CD4-positive, alpha-beta T cell treated with Interleukin-12 subunit alpha and Interleukin-12 subunit beta, for 1 hour (primary cell): ENCODE data around the gene JADE2.

Experiments
- DNase-seq: peaks from one replicate; pipeline ENCODE4 v3.0.0-alpha.2; 2020

Gene JADE2

DNA sequence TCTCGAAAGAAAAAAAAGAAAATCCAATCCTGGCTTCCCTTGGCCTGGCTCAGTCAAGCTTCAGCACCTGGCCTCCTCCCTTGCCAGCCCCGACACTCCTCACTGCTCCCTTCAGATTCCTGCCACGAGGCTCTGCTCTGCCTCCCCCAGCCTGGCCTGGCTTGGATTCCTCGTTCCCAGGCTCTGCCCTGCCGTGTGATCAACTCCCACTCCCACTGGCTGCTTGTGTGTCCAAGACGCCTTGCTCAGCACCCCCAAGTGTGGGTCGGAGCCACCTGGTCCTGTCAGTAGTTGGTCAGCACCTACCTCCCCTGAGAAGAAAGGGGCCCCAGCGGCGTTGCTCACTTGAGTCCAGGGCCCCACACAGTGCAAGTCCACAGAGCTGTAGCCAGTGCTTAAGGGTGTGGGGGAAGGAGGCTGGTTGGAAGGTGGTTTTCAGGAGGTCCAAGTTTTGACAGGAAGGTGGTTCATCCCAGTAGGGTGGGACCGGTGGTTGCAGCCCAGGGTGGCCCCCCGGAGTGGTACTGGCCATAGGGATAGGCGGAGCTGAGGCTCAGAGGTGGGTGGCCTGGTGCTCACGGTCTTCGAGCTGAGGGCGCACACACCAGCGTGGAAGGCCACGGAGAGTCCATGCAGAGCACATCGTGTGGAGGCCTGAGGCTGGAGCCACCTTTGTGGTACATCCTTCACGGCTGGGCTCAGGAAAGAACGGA, 46.4 kb downstream of the JADE2 start:
- no peak for DNase-seq

DNA sequence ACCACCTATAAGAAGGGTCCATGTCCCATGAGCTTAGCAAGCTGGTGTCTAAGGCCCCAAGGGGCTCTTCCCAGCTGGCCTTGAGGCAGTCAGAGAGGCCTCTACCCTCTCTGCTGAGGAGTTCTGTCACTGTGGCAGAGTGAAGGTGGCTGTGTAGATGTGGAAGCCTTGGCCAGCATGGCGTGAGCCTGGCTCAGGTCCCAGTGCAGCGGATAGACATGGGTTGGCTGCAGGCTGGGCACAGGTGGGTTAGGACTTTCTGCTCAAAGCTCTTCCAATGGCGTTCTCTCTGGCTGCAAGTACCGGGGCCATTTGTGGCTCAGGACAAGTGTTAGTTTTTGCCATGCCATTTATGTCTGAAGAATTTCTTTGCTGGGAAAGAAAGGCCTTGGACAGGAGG, 47.3 kb downstream of the JADE2 start:
- DNase-seq = no peak

DNA sequence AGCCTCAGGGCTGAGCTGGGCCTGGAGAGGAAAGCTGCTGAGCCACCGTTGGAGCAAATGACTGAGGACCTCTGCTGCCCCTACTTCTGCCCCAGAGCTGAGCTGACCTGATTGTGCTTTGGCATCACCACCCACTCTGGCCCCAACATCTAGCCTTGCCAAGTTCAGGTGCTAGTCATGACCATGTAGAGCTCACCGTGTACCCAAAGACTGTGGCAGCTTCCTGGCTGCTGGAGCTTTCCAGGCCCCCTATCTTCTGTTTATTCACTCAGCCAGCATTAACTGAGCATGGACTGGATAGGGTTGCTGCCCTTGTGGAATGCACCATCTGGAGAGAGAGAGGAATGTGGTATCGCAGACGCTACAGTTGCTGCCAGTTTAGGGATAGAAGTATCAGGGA, 49.1 kb downstream of the JADE2 start:
- DNase-seq = no peak

DNA sequence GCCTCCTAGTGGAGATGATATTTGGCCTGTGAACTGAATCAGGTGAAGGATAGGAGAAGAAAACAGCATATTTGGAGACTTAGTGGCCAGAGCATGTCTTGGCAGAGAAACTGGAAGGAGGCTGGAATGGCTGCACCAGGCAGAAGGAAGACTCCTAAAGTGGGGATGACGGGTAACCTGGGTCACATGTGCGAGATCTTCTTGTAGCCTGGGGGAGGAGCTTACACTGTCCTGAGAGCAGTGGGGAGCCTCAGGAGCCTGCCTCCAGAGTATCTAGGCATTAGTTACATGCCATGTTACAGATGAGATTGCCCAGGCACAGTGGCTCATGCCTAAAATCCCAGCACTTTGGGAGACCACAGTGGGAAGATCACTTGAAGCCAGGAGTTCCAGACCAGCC, 49.8 kb downstream of the JADE2 start:
- DNase-seq = no peak

GRCh38 chr5:134576386-134577021, 51.0 kb downstream of the JADE2 start:
- no peak for DNase-seq

DNA sequence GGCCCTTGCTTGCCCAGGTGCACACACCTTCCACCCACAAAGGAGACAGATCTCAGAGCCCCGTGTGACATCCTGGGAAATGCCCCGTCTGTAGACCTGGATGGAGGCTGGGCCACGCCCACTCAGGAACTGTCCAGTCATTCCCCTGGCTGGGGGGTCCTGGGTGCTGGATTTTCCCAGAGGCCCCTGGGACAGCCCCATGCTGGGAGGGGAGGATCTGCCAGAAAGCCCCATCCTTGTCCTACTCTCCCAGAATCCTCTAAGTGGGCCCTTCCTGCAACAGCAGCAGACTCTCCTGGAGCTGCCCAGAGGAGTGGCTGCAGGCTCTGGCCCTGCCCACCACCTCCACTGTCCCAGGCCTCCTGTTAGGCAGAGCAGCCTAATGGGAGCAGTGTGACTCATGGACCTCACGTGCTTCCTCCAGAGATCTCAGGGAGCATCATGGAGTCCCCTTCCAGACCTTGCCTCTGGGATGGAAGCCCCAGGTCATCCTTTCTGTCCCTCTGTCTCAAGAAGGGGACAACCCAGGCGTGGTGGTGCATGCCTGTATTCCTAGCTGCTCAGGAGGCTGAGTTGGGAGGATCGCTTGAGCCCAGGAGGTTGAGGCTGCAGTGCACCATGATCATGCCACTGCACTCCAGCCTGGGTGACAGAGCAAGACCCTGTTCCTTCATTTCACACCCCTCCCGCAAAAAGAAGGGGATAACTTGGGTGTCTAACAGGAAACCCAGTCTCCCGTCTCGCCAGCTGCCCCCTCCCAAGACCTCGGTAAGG, 51.7 kb downstream of the JADE2 start:
- no peak for DNase-seq

DNA sequence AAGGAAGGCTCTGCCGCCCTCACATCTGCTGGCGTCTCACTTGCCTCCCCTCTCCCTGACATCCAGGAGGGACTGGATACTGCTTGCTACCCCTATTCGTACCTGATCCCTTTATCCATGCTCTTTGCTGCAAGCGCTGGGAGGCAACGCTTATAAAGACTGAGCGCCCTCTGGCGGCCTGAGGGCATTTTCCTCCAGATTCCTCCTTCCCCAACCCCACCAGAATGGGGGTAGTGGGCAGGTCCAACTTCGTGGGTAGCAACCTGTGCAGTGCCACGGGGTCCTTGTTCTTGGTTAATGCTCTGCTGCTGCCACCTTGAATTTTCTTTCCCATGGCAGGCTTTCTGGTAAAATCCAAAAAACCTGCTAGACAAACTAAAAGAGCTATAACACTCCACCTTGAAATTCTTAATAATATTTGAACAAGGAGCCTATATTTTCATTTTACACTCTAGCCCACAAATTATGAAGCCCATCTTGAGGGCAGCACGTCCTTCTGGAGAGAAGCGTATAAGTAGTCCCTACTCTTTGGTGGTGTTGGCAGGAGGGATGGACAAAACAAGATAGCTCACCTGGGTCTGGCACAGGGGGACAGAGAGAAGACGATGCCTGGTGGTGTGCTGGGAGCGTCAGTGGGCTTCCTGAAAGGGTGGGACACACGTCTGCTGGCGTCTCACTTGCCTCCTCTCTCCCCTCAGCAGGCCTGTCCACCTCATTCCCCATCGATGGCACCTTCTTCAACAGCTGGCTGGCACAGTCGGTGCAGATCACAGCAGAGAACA, 52.5 kb downstream of the JADE2 start:
- DNase-seq = peak; percentile 76

DNA sequence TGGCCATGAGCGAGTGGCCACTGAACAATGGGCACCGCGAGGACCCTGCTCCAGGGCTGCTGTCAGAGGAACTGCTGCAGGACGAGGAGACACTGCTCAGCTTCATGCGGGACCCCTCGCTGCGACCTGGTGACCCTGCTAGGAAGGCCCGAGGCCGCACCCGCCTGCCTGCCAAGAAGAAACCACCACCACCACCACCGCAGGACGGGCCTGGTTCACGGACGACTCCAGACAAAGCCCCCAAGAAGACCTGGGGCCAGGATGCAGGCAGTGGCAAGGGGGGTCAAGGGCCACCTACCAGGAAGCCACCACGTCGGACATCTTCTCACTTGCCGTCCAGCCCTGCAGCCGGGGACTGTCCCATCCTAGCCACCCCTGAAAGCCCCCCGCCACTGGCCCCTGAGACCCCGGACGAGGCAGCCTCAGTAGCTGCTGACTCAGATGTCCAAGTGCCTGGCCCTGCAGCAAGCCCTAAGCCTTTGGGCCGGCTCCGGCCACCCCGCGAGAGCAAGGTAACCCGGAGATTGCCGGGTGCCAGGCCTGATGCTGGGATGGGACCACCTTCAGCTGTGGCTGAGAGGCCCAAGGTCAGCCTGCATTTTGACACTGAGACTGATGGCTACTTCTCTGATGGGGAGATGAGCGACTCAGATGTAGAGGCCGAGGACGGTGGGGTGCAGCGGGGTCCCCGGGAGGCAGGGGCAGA, 53.3 kb downstream of the JADE2 start:
- no peak for DNase-seq

GRCh38 chr5:134579284-134579771, 53.9 kb downstream of the JADE2 start:
- DNase-seq = no peak

DNA sequence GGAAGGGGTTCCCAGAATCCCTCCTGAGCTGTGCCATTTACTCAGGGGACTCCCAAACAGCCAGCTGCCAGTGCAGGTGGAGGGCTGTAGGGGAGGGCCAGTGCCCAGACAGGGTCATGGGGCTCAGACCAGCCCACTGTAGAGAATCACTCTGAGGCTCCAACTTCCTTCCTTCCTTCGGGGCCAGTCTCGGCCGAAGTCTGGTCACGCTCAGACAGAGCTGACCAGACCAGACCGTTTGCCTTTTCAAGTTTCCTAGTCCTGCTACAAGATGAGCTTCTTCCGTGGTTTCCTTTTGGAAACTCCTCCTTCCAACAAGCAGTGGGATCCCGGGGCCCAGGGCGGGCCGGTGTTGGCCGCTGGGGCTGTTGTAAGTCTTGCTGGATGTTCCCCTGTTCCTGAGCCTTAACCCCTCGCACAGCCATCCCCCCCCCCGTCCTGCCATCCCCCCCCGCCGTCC, 54.6 kb downstream of the JADE2 start:
- no peak for DNase-seq

DNA sequence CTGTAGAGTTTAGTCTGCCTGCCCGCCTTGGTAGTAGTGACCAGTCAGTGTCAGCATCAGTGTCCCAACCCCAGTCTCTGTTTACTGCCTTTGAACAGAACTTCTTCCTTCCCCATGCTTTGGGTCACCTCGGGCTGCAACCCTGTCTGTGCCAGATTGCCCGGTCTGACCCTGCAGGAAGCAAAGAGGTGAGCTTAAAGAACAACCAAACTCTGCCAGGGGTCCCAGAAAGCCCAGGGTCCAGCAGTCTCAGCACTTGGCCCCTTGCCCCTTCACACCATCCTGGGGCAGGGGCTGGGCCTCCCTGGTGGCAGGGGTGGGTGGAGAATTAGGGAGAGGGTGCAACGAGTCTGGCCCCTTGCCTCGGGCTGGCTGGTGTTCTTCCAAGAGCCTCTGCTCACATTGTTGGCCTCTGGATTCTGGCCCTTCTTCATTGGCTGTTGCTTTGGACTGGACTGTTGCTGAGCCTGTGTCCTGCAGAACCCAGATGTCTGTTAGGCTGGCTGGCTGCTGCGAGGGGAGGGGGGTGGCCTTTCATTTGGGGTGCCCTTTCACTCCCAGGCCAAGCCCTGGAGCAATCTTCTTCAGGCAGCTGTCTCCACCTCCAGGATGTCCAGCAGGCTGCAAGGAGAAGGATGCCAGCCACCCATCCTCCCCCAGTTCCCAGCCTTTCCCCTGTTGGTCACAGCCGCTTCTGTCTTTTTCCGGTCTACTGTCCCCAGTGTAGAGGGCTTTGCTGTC, 55.9 kb downstream of the JADE2 start:
- DNase-seq = no peak

- DNase-seq = no peak
Observed at GRCh38 chr5:134582281-134582680, 56.8 kb downstream of the JADE2 start.

GRCh38 chr5:134582941-134583340, 57.5 kb downstream of the JADE2 start:
- DNase-seq = no peak

DNA sequence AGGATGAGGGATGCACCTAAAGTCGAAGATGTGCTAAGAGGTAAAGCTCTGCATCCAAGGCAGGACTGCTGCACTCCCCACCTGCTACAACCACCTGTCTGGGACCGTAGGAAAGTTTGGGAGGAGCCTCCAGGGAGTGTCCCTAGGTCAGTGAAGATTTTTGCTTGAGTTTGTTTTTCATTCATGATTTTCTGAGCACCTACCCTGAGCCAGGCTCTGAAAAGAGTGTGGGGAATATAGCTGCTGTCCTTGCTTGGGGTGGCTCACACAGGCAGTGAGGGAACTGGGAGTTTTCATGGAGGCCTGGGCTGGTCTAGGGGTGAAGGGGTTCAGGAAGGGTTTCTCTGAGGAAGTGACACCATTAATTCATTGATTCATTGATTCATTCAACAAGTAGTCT, 58.3 kb downstream of the JADE2 start:
- no peak for DNase-seq

- DNase-seq = no peak
Observed at GRCh38 chr5:134584662-134585061, 59.2 kb downstream of the JADE2 start.

DNA sequence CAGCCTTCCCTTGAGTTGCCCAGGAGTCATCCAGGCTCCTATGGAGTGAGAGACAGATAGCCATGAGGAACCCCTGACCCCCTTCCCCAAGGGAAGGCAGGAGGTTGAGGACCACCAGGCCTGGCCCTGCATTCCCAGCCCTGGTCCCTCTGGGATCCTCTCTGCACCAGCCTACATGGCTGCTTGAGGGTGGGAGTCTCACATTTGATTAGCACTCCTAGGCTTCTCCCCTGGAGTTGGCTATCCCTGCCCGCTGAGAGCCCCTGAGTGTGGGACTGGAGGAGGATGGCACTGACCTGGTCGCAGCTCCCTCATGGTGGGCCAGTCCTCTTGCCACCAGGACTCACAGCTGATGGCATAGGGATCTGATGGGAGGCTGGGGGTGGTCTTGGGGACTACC, 60.5 kb downstream of the JADE2 start:
- no peak for DNase-seq

- peak; percentile 81 for DNase-seq
Observed at GRCh38 chr5:134586866-134587524, 61.5 kb downstream of the JADE2 start.

DNA sequence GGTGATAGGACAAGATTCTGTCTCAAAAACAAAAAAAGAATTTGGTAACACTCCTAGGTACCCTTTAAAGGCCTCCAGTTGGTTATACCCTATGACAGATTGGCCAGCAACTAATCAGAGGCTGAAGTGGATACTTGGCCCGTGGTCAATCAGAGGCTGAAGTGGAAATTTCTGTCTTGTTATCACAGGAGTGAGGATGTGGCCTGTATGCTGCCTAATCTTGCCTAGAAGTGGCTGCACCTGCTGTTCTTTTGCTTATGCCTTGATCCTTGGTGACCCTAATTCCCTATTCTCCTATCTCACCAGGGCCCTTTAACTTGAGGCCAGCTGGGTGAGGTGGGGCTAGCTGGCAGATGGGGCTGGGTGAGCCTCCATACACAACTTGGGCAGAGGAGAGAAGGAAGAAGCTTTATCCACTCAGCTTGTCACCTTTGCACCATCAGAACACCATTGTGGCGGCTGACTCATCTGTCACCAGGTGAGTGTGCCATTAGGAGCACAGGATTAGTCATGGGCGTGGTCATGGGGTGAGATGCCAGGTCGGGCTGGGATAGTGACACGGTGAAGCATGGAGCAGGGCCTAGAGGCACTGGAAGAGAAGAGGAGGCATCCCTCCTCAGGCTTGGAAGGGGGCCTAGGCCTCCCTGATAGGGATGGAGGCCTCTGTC, 65.7 kb downstream of the JADE2 start:
- DNase-seq = no peak

GRCh38 chr5:134592141-134592746, 66.8 kb downstream of the JADE2 start:
- DNase-seq = no peak

- DNase-seq = no peak
Observed at GRCh38 chr5:134594336-134594735, 68.9 kb downstream of the JADE2 start.
